Prostate gland (tissue), 2 donors: ENCODE measurements around the gene SLC25A1. TPM values are rescaled to one million over a fixed set of nuclear protein-coding genes. Genes with fewer than 3 reads are reported as not detected.
A peak's percentile ranks its signal among the peaks of the same experiment; 100 is the strongest.

Experiments
- DNase-seq: peaks from one replicate; pipeline ENCODE4 v3.0.0-alpha.2; 2019; ENCODE audit warnings: low spot score
- H3K27ac ChIP-seq, 2 donors: fragments of 200-600 bp; sonication (generic); 2 replicates each; pipeline ENCODE4 v1.5.1; 2017 to 2019
- H3K27me3 ChIP-seq: fragments of 200-600 bp; sonication (generic); replicated peaks from 2 replicates; pipeline ENCODE4 v1.5.1; 2019; ENCODE audit not compliant: insufficient read depth
- H3K36me3 ChIP-seq, 2 donors: fragments of 200-600 bp; sonication (generic); 1 replicate in 1 of 2; 2 replicates in 1 of 2; pipeline versions ENCODE4 v1.5.1 to v1.8.1; 2017 to 2019
- H3K4me1 ChIP-seq: fragments of 200-600 bp; sonication (generic); replicated peaks from 2 replicates; pipeline ENCODE4 v1.5.1; 2019
- H3K4me3 ChIP-seq, 2 donors: fragments of 200-600 bp; sonication (generic); 2 replicates each; pipeline ENCODE4 v1.5.1; 2017 to 2019
- H3K9me3 ChIP-seq: fragments of 200-600 bp; sonication (generic); 2 replicates; pipeline ENCODE4 v1.5.1; 2017
- CTCF ChIP-seq, 4 experiments: fragments of 200-600 bp in 2 of 4; fragments of 450-650 bp in 2 of 4; sonication (generic) in 2 of 4; IDR thresholded peaks; 1 replicate in 3 of 4; 2 replicates in 1 of 4; pipeline ENCODE4 v1.5.1; 2016 to 2019; ENCODE audit warnings: antibody characterized with exemption in 4 of 4, mild to moderate bottlenecking in 2 of 4, moderate library complexity in 2 of 4
- POLR2A ChIP-seq: fragments of 450-650 bp; IDR thresholded peaks from one replicate; pipeline ENCODE4 v1.6.1; 2016; ENCODE audit warnings: antibody characterized with exemption, mild to moderate bottlenecking
- POLR2AphosphoS5 ChIP-seq: sonication (generic); formaldehyde crosslinking; IDR thresholded peaks from one replicate; pipeline ENCODE4 v1.6.1; 2017; ENCODE audit warnings: antibody characterized with exemption
- WGBS: methylation state at CpG from one replicate; pipeline ENCODE4 v1.1.5; 2018; 5-methylcytosine and 5-hydroxymethylcytosine counted together
- intact Hi-C: fragments of 100-400 bp; cut with DNase I; formaldehyde crosslinking; loops from one replicate; pipeline ENCODE4 v1.14.2; 2022
- total RNA-seq, 2 donors: library from RNA; depleted of rRNA; stranded (reverse); fragments of >200 nt; gene quantifications; one replicate each; pipeline ENCODE4 v1.1.0, GENCODE V29; 2016

Gene SLC25A1
- total RNA-seq, 2 donors from 2014 or later = 79.1 to 113 TPM

- peaks cover 12% of the 10 kb centered on the region for H3K4me1 ChIP-seq
- H3K27ac ChIP-seq = peak overlapping the region; percentile 90 to 97
- DNase-seq = no peak
- H3K9me3 ChIP-seq = no peaks in the 10 kb centered on the region
- intact Hi-C loops = loop anchor here (5.0 kb wide), 1 partner anchor 114 kb away; the partner anchor contains the start of gene CLTCL1
- TF ChIP-seq POLR2A = no peak
- TF ChIP-seq CTCF (IDR thresholded peaks at IDR 0.05) = no peak
- no peak for TF ChIP-seq POLR2AphosphoS5
- no peaks in the 10 kb centered on the region for H3K27me3 ChIP-seq
- peak overlapping the region; percentile 92 to 93 for H3K4me3 ChIP-seq
- no peaks in the 10 kb centered on the region for H3K36me3 ChIP-seq
- WGBS = 0% methylated on average over 49 of the region's 80 CpGs
These were observed 375 bp downstream of the SLC25A1 start for GRCh38 chr22:19178065-19178656.

- Histone ChIP-seq H3K9me3 (no peaks in the 10 kb centered on the region), H3K27me3 (no peaks in the 10 kb centered on the region), H3K27ac (peak overlapping the region; percentile 90 to 97), H3K36me3 (no peaks in the 10 kb centered on the region), H3K4me1 (peaks cover 15% of the 10 kb centered on the region), H3K4me3 (peak overlapping the region; percentile 92 to 93)
- no peak for TF ChIP-seq CTCF (IDR thresholded peaks at IDR 0.05)
- TF ChIP-seq POLR2AphosphoS5 = no peak
- no peak for TF ChIP-seq POLR2A
- 29% methylated on average over 36 of the region's 55 CpGs for WGBS
- no peak for DNase-seq
- intact Hi-C loops = loop anchor here (5.0 kb wide), 1 partner anchor 115 kb away; the partner anchor contains the start of gene CLTCL1
These were observed 1.1 kb downstream of the SLC25A1 start for GRCh38 chr22:19177164-19178064.

GRCh38 chr22:19176732-19177131, 1.8 kb downstream of the SLC25A1 start:
- DNase-seq = no peak
- Histone ChIP-seq H3K27ac (no peak overlapping the region), H3K4me3 (no peak overlapping the region), H3K9me3 (no peaks in the 10 kb centered on the region), H3K27me3 (no peaks in the 10 kb centered on the region), H3K4me1 (peaks cover 20% of the 10 kb centered on the region), H3K36me3 (no peaks in the 10 kb centered on the region)
- intact Hi-C loops = loop anchor here (5.0 kb wide), 1 partner anchor 116 kb away; the partner anchor contains the start of gene CLTCL1
- no peak for TF ChIP-seq POLR2AphosphoS5
- no peak for TF ChIP-seq CTCF (IDR thresholded peaks at IDR 0.05)
- no peak for TF ChIP-seq POLR2A
- WGBS = 81% methylated on average over 8 of the region's 12 CpGs

- Histone ChIP-seq H3K27me3 (no peaks in the 10 kb centered on the region), H3K36me3 (no peaks in the 10 kb centered on the region), H3K9me3 (no peaks in the 10 kb centered on the region), H3K27ac (no peak overlapping the region), H3K4me3 (no peak overlapping the region), H3K4me1 (peaks cover 20% of the 10 kb centered on the region)
- TF ChIP-seq CTCF (IDR thresholded peaks at IDR 0.05) (no peak), POLR2A (no peak), POLR2AphosphoS5 (no peak)
- intact Hi-C loops = loop anchor here (5.0 kb wide), 1 partner anchor 116 kb away; the partner anchor contains the start of gene CLTCL1
- whole genome bisulfite sequencing = 67% methylated on average over 12 of the region's 12 CpGs
- DNase-seq = no peak
These were observed 2.3 kb downstream of the SLC25A1 start for GRCh38 chr22:19176175-19176643.
